Hepatocyte (in vitro differentiated cells): ENCODE data around the gene ADIRF.
"Not testable (repeated sequence)": the region's sequence is repeated elsewhere in the genome, so short reads cannot be mapped to it uniquely, and the experiment has no call there.

Experiments used
- CTCF ChIP-seq: fragments of 200-600 bp; sonication (generic); IDR thresholded peaks from 2 replicates; pipeline ENCODE4 v1.5.1; 2016; ENCODE audit warnings: antibody characterized with exemption, mild to moderate bottlenecking; ENCODE audit not compliant: poor library complexity
- EZH2 ChIP-seq: fragments of 200-600 bp; sonication (generic); IDR thresholded peaks from 2 replicates; pipeline ENCODE4 v1.6.1; 2016; ENCODE audit warnings: antibody characterized with exemption, mild to moderate bottlenecking, borderline replicate concordance
- EZH2phosphoT487 ChIP-seq: fragments of 200-600 bp; sonication (generic); IDR thresholded peaks from one replicate; pipeline ENCODE4 v1.6.1; 2018; ENCODE audit warnings: antibody characterized with exemption, mild to moderate bottlenecking, low read depth, moderate library complexity; ENCODE audit not compliant: unreplicated experiment, severe bottlenecking

- not testable (repeated sequence) for TF ChIP-seq CTCF, EZH2phosphoT487, EZH2
These were observed 10.2 kb downstream of the ADIRF start for GRCh38 chr10:86978457-86978856.
